ENCODE measurements around the gene STK39. TPM values are rescaled to one million over a fixed set of nuclear protein-coding genes. Genes with fewer than 3 reads are reported as not detected.
A peak's percentile ranks its signal among the peaks of the same experiment; 100 is the strongest.

STK39 gene
- total RNA-seq, 3 donors from 2014 or later, result 36.4 to 57.5 (median 52.5) TPM

- no peak overlapping the region for H3K4me3 ChIP-seq
- no peak for TF ChIP-seq CTCF (IDR thresholded peaks at IDR 0.05)
- H3K36me3 ChIP-seq (ENCODE audit: low read depth), result no peaks in the 10 kb centered on the region
- ATAC-seq (no peak), DNase-seq (no peak)
- H3K4me1 ChIP-seq (ENCODE audit: low read depth), result no peaks in the 10 kb centered on the region
- intact Hi-C loops (cut with DNase I, micrococcal nuclease), result no loop called here
- H3K9me3 ChIP-seq, result no peaks in the 10 kb centered on the region
Measured at GRCh38 chr2:168059758-168060157, 187.6 kb downstream of the STK39 start.

GRCh38 chr2:168058675-168059074 is 188.7 kb downstream of the STK39 start:
- intact Hi-C loops (cut with DNase I, micrococcal nuclease), result no loop called here
- DNase-seq (no peak), ATAC-seq (no peak)
- no peak for TF ChIP-seq CTCF (IDR thresholded peaks at IDR 0.05)
- H3K4me1 ChIP-seq (ENCODE audit: low read depth), result no peaks in the 10 kb centered on the region
- H3K36me3 ChIP-seq (ENCODE audit: low read depth), result no peaks in the 10 kb centered on the region
- H3K4me3 ChIP-seq, result no peak overlapping the region
- no peaks in the 10 kb centered on the region for H3K9me3 ChIP-seq

GRCh38 chr2:168056242-168056787 is 191.1 kb downstream of the STK39 start:
- no peak for TF ChIP-seq CTCF (IDR thresholded peaks at IDR 0.05)
- intact Hi-C loops (cut with DNase I, micrococcal nuclease), result no loop called here
- ATAC-seq (peak; percentile 66), DNase-seq (peak in 2 of 3 donors; percentile 28 to 31)
- Histone ChIP-seq H3K36me3 (ENCODE audit: low read depth) (no peaks in the 10 kb centered on the region), H3K4me1 (ENCODE audit: low read depth) (no peaks in the 10 kb centered on the region), H3K4me3 (no peak overlapping the region), H3K9me3 (no peaks in the 10 kb centered on the region)

- H3K9me3 ChIP-seq, result no peaks in the 10 kb centered on the region
- no peaks in the 10 kb centered on the region for H3K36me3 ChIP-seq (ENCODE audit: low read depth)
- no peak for DNase-seq
- no peak for ATAC-seq
- no peak overlapping the region for H3K4me3 ChIP-seq
- intact Hi-C loops (cut with DNase I, micrococcal nuclease), result no loop called here
- no peaks in the 10 kb centered on the region for H3K4me1 ChIP-seq (ENCODE audit: low read depth)
- TF ChIP-seq CTCF (IDR thresholded peaks at IDR 0.05), result no peak
Measured at GRCh38 chr2:168054657-168055056, 192.7 kb downstream of the STK39 start.

GRCh38 chr2:168053676-168054075 is 193.7 kb downstream of the STK39 start:
- H3K4me1 ChIP-seq (ENCODE audit: low read depth), result no peaks in the 10 kb centered on the region
- ATAC-seq, result no peak
- TF ChIP-seq CTCF (IDR thresholded peaks at IDR 0.05), result no peak
- H3K36me3 ChIP-seq (ENCODE audit: low read depth), result no peaks in the 10 kb centered on the region
- intact Hi-C loops (cut with DNase I, micrococcal nuclease), result no loop called here
- H3K9me3 ChIP-seq, result no peaks in the 10 kb centered on the region
- DNase-seq, result no peak
- no peak overlapping the region for H3K4me3 ChIP-seq

GRCh38 chr2:168052773-168053172 is 194.6 kb downstream of the STK39 start:
- no peaks in the 10 kb centered on the region for H3K36me3 ChIP-seq (ENCODE audit: low read depth)
- TF ChIP-seq CTCF (IDR thresholded peaks at IDR 0.05), result no peak
- intact Hi-C loops (cut with DNase I, micrococcal nuclease), result no loop called here
- no peak overlapping the region for H3K4me3 ChIP-seq
- ATAC-seq (no peak), DNase-seq (no peak)
- no peaks in the 10 kb centered on the region for H3K9me3 ChIP-seq
- no peaks in the 10 kb centered on the region for H3K4me1 ChIP-seq (ENCODE audit: low read depth)

Data from mucosa of descending colon (tissue), 3 donors.